HCT116 (cell line): ENCODE data around the gene IL1RAPL2. TPM values are rescaled to one million over a fixed set of nuclear protein-coding genes. Genes with fewer than 3 reads are reported as not detected.

Source experiments
- ATAC-seq: fragments of 200-7000 bp; cut with Tn5 transposase; 2 replicates; pipeline ENCODE4 v1.9.1; 2020; ENCODE audit warnings: mild to moderate bottlenecking, moderate library complexity
- BruUV-seq: library from RNA; stranded (reverse); fragments of 400-500 nt; replicated peaks from 2 replicates; lab custom pipeline; 2021; lab: Mats Ljungman, UMichigan
- CTCF ChIA-PET: fragments of 300-600 bp; sonication (Branson Sonifier 250); formaldehyde crosslinking; loops from one replicate; lab custom pipeline; 2021; ENCODE audit warnings: antibody characterized with exemption; lab: Charles Lee
- POLR2A ChIA-PET: fragments of 300-600, 350-600 bp; sonication (Branson Sonifier 250); formaldehyde crosslinking; loops from one replicate; lab custom pipeline; 2021; ENCODE audit warnings: antibody characterized with exemption; lab: Charles Lee
- RAD21 ChIA-PET, 2 experiments: fragments of 300-600 bp; sonication (Branson Sonifier 250); formaldehyde crosslinking; loops; one replicate each; lab custom pipeline; 2023; ENCODE audit warnings: low total read pairs in 2 of 2; ENCODE audit not compliant: uncharacterized antibody in 2 of 2, unreplicated experiment in 2 of 2, low non-redundant PET in 1 of 2; lab: Charles Lee
- DNase-seq: peaks from one replicate; pipeline ENCODE4 v3.0.0-alpha.2; 2010; ENCODE audit warnings: low read depth, low spot score
- H2AFZ ChIP-seq: fragments of 200-600 bp; shearing (Covaris generic), sonication (generic); 2 replicates; pipeline ENCODE4 v1.6.1; 2017; ENCODE audit warnings: low read depth, mixed run types, mixed read lengths, antibody characterized with exemption, low read length; ENCODE audit not compliant: poor library complexity, severe bottlenecking
- H3K27ac ChIP-seq: 2 replicates; pipeline ENCODE4 v1.5.1; 2012; ENCODE audit warnings: low read depth, low read length
- H3K27me3 ChIP-seq: fragments of 200-600 bp; sonication (generic); 2 replicates; pipeline ENCODE4 v1.6.1; 2016; ENCODE audit warnings: mixed run types, low read length, mixed read lengths; ENCODE audit not compliant: insufficient read depth
- H3K36me3 ChIP-seq, 2 experiments: fragments of 200-500 bp in 1 of 2; fragments of 200-600 bp in 1 of 2; sonication (Bioruptor generic) in 1 of 2; sonication (generic) in 1 of 2; 2 replicates each; pipeline versions ENCODE4 v1.5.1 to v1.6.1; 2014 to 2016; ENCODE audit warnings: low read length in 2 of 2, inconsistent platforms in 1 of 2, mixed read lengths in 1 of 2, mixed run types in 1 of 2; ENCODE audit not compliant: insufficient read depth in 2 of 2, control insufficient read depth in 1 of 2
- H3K4me1 ChIP-seq, 2 experiments: fragments of 200-600 bp in 1 of 2; sonication (generic) in 1 of 2; 2 replicates each; pipeline versions ENCODE4 v1.5.1 to v1.6.1; 2012 to 2017; ENCODE audit warnings: low read length in 2 of 2, inconsistent platforms in 1 of 2, mild to moderate bottlenecking in 1 of 2, mixed read lengths in 1 of 2, mixed run types in 1 of 2, moderate library complexity in 1 of 2; ENCODE audit not compliant: insufficient read depth in 2 of 2, control insufficient read depth in 1 of 2
- H3K4me2 ChIP-seq: fragments of 200-600 bp; sonication (generic); 2 replicates; pipeline ENCODE4 v1.6.1; 2017; ENCODE audit warnings: mixed run types, low read length, mixed read lengths
- H3K4me3 ChIP-seq, 2 experiments: fragments of 200-600 bp in 1 of 2; sonication (generic) in 1 of 2; replicated peaks in 1 of 2; 2 replicates each; pipeline ENCODE4 v1.5.1; 2011 to 2016; ENCODE audit warnings: low read length in 2 of 2, control low read depth in 1 of 2, low read depth in 1 of 2, mild to moderate bottlenecking in 1 of 2, mixed read lengths in 1 of 2, mixed run types in 1 of 2
- H3K79me2 ChIP-seq: fragments of 200-600 bp; sonication (generic); 2 replicates; pipeline ENCODE4 v1.6.1; 2017; ENCODE audit warnings: mild to moderate bottlenecking, mixed run types, low read length, moderate library complexity, mixed read lengths; ENCODE audit not compliant: insufficient read depth
- H3K9ac ChIP-seq: fragments of 200-600 bp; sonication (generic); 2 replicates; pipeline ENCODE4 v1.6.1; 2016; ENCODE audit warnings: low read length, mixed read lengths
- H3K9me2 ChIP-seq: fragments of 200-600 bp; sonication (generic), shearing (Covaris generic); 2 replicates; pipeline ENCODE4 v1.6.1; 2017; ENCODE audit warnings: mixed run types, mild to moderate bottlenecking, moderate library complexity; ENCODE audit not compliant: insufficient read depth
- H3K9me3 ChIP-seq, 2 experiments: fragments of 200-500 bp in 1 of 2; fragments of 200-600 bp in 1 of 2; sonication (Bioruptor generic) in 1 of 2; sonication (generic) in 1 of 2; 2 replicates each; pipeline ENCODE4 v1.6.1; 2014 to 2017; ENCODE audit warnings: low read length in 2 of 2, mixed read lengths in 2 of 2, inconsistent platforms in 1 of 2, low read depth in 1 of 2, mild to moderate bottlenecking in 1 of 2, mixed run types in 1 of 2, moderate library complexity in 1 of 2; ENCODE audit not compliant: control insufficient read depth in 1 of 2, insufficient read depth in 1 of 2
- H4K20me1 ChIP-seq: fragments of 200-600 bp; sonication (generic), shearing (Covaris generic); 2 replicates; pipeline ENCODE4 v1.6.1; 2017; ENCODE audit warnings: mixed run types, mild to moderate bottlenecking, moderate library complexity; ENCODE audit not compliant: insufficient read depth
- CEBPB ChIP-seq: IDR thresholded peaks from 2 replicates; pipeline ENCODE4 v1.6.1; 2012; ENCODE audit warnings: low read depth
- ELF1 ChIP-seq: IDR thresholded peaks from 2 replicates; pipeline ENCODE4 v1.6.1; 2012; ENCODE audit warnings: low read depth, borderline replicate concordance
- JUND ChIP-seq: IDR thresholded peaks from 2 replicates; pipeline ENCODE4 v1.6.1; 2012
- POLR2AphosphoS5 ChIP-seq: IDR thresholded peaks from 2 replicates; pipeline ENCODE4 v1.6.1; 2011; ENCODE audit warnings: mild to moderate bottlenecking, low read depth, low read length, moderate library complexity
- RAD21 ChIP-seq: IDR thresholded peaks from 2 replicates; pipeline ENCODE4 v1.6.1; 2012; ENCODE audit warnings: low read depth, mild to moderate bottlenecking
- SRF ChIP-seq: IDR thresholded peaks from 2 replicates; pipeline ENCODE4 v1.6.1; 2012; ENCODE audit warnings: low read depth
- intact Hi-C: fragments of 100-400 bp; cut with micrococcal nuclease; formaldehyde crosslinking; loops from 2 replicates; pipeline ENCODE4 v1.10.0; 2022
- total RNA-seq: library from RNA; stranded (reverse); gene quantifications from one replicate; pipeline ENCODE4 v1.2.1, GENCODE V29; 2021; ENCODE audit not compliant: unreplicated experiment
- TF ChIP-seq, protein P1 (sequence below): IDR thresholded peaks from 2 replicates; pipeline ENCODE4 v1.6.1; 2011; ENCODE audit warnings: mild to moderate bottlenecking, low read length, moderate library complexity; ENCODE audit not compliant: insufficient replicate concordance; ENCODE audit errors: extremely low read depth

Gene IL1RAPL2
- total RNA-seq, 1 experiment from 2014 or later, result not detected

DNA sequence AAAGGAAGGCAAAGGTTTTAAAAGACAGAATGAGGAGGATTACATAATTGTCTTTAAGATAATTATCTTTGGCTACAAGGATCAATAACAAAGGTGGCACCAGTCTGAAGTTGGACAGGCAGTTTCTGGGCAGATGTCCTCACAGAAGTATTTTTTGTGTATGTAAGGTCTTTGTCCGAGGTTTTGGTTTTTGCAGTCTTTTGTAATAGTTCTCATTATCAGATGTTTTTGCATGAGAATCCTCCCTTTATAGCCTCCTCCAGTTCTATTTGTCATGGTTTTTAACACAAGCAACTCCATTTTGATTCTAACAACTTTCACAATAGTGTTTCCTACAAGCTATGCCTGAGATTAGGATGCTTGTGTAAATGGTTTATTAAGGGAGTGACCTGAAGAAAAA lies 286.2 kb downstream of the IL1RAPL2 start:
- ChIA-PET RAD21 (no interaction called here), POLR2A (no interaction called here), CTCF (no interaction called here)
- Histone ChIP-seq H3K9me3 (no peaks in the 10 kb centered on the region), H3K4me2 (no peak overlapping the region), H3K36me3 (no peaks in the 10 kb centered on the region), H3K27ac (no peak overlapping the region), H3K4me1 (no peaks in the 10 kb centered on the region), H3K4me3 (no peak overlapping the region), H3K9me2 (no peaks in the 10 kb centered on the region), H3K27me3 (no peaks in the 10 kb centered on the region), H2AFZ (no peak overlapping the region), H3K79me2 (no peaks in the 10 kb centered on the region), H3K9ac (no peak overlapping the region), H4K20me1 (no peaks in the 10 kb centered on the region)
- intact Hi-C loops, result no loop called here
- TF ChIP-seq CEBPB, result no peak
- TF ChIP-seq SRF, result no peak
- TF ChIP-seq JUND, result no peak
- no peak for TF ChIP-seq ELF1
- TF ChIP-seq, protein P1, sequence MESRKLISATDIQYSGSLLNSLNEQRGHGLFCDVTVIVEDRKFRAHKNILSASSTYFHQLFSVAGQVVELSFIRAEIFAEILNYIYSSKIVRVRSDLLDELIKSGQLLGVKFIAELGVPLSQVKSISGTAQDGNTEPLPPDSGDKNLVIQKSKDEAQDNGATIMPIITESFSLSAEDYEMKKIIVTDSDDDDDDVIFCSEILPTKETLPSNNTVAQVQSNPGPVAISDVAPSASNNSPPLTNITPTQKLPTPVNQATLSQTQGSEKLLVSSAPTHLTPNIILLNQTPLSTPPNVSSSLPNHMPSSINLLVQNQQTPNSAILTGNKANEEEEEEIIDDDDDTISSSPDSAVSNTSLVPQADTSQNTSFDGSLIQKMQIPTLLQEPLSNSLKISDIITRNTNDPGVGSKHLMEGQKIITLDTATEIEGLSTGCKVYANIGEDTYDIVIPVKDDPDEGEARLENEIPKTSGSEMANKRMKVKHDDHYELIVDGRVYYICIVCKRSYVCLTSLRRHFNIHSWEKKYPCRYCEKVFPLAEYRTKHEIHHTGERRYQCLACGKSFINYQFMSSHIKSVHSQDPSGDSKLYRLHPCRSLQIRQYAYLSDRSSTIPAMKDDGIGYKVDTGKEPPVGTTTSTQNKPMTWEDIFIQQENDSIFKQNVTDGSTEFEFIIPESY, result no peak
- DNase-seq (no peak), ATAC-seq (no peak)
- no TSS peak for BruUV-seq

- no peak overlapping the region for H3K27ac ChIP-seq
- ChIA-PET RAD21 (no interaction called here), CTCF (no interaction called here), POLR2A (no interaction called here)
- no peaks in the 10 kb centered on the region for H4K20me1 ChIP-seq
- intact Hi-C loops, result no loop called here
- H3K9me2 ChIP-seq, result no peaks in the 10 kb centered on the region
- no peak overlapping the region for H2AFZ ChIP-seq
- H3K9ac ChIP-seq, result no peak overlapping the region
- H3K27me3 ChIP-seq, result no peaks in the 10 kb centered on the region
- DNase-seq, result no peak
- no peaks in the 10 kb centered on the region for H3K36me3 ChIP-seq
- H3K79me2 ChIP-seq, result no peaks in the 10 kb centered on the region
- H3K4me2 ChIP-seq, result no peak overlapping the region
- no peak overlapping the region for H3K4me3 ChIP-seq
- no peaks in the 10 kb centered on the region for H3K9me3 ChIP-seq
- BruUV-seq, result no TSS peak
- TF ChIP-seq ELF1, result no peak
- TF ChIP-seq RAD21, result no peak
- no peak for TF ChIP-seq POLR2AphosphoS5
- TF ChIP-seq, protein P1, result no peak
- TF ChIP-seq, all 23 proteins: peak for 0
- H3K4me1 ChIP-seq, result no peaks in the 10 kb centered on the region
- no peak for ATAC-seq
Measured at GRCh38 chrX:104854188-104854587, 288.2 kb downstream of the IL1RAPL2 start.
